ENCODE results near the gene CHAF1A.

CHAF1A gene

GRCh38 chr19:4442819-4443146, 40.3 kb downstream of the CHAF1A start:
- no peak for DNase-seq (ENCODE audit: low read depth)

DNA sequence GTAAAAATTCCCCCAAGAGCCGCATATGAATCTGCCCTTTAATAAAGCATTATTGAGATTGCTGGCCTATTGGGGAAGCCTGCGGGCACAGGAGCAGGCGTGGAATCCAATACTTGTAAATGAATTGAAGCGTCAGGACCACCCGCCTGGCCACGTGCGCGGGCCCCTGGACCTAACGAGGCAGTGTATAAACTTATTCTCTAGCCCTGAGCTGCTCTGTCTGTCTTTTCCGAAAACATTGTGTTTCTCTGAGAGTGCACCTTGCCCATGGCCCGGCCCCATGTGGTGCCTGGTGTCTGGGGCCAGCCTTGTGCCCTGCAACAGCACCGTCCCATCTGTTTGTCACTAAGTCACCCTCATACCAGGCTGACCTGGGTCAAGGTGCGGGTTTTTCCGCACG, 40.7 kb downstream of the CHAF1A start:
- DNase-seq (ENCODE audit: low read depth): no peak

GRCh38 chr19:4443966-4444764, 41.7 kb downstream of the CHAF1A start:
- no peak for DNase-seq (ENCODE audit: low read depth)

DNA sequence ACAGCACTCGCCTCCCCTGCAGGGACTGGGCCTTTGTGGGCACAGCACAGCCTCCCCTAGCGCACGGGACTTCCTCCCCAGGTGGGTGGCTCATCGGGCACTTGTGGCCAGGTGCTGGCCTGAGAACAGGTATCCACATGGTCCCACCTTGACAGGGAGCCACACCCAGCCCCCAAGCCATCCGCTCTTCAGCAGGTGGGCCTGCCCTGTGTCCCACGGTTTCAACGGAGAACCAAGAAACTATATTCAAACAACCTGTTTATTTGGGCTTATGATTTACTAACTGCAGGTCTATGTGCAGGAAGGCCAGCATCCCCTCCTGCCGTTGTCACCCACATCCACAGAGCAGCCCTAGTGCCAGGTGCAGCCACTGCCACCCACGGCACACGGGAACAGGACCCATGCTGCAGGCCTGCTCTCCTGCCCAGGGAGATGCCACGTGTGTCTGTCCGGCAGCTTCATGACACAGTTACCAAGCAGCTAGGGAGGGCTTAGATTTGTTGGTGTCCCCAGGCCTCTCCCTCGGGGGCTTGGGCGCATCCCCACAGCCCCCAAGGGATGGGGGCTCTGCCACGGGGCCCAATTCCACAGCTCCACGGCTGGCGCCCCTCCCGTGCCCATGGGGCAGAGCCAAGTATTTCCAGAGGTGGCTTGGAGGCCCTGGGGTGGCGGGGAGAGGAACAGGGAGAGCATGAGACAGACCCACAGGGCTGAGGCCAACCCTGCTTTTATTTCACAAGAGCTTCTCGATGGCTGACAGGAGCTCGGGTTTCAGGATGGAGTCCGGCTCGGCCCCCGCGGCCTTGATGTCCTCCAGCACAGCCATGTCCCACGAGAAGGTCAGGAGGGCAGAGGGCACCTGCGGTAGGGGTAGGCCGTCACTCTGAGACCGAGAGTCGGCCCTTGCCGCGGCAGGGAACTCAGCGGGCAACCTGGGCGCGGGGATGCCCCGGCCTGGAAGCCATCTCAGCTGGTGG, 42.6 kb downstream of the CHAF1A start:
- DNase-seq (ENCODE audit: low read depth): no peak

DNA sequence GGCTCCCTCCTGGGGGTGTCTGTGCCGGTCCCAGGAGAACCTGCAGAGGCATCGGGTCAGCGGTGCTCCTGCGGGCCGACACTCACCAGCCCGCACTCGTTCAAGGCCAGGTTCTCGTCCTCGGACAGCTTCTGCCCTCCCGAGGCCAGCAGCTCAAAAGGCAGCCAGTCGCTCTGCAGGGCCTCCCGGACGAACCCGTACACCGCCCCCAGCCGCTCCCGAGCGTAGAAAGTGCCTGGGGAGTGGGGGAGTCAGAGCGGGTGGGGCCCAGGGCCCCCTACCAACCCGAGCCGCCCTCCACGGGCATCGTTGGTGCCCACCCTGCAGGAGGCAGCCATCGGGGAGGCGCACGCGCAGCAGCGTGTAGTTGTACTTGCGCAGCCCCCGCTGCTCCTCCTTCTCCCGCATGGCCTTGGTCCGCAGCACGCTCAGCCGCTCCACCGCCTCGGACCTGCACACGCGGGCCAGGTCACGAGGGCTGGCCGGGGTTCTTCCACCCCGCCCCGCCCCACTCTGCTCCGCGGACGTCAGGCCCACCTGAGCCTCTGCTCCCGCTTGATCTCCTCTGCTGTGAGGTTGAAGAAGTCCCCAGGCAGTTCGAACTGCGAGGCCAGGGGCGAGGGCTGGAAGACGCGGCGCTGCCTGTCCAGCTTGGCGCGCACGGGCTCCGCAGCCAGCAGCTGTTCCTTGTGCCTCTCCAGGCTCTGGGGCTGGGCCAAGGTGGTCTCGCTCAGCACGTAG, 43.7 kb downstream of the CHAF1A start:
- no peak for DNase-seq (ENCODE audit: low read depth)

DNA sequence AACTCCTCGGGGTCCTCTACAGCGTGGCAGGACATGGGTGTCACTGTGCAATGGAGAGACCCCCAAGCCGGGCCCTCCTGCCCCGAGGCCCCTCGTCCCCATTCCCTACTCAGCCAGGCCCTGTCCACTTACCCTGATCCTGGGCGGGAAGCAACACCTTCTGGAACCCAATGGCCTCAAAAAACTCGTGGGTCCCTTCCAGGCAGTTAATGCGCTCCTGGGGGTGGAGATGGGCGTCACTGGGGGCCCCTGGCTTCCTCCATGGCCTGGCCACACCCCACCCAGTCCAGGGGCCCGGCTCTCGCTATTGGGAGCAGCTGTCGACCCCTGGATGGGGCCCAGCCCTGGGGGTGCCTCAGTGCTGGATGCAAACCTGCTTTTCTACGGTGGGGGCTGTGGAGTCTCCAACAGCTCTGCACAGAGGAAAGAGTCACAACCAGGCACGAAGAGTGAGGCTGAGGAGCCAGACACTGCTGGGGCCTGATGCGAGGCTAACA, 44.3 kb downstream of the CHAF1A start:
- no peak for DNase-seq (ENCODE audit: low read depth)

GRCh38 chr19:4447327-4448146, 45.1 kb downstream of the CHAF1A start:
- no peak for DNase-seq (ENCODE audit: low read depth)

GRCh38 chr19:4448147-4448985, 45.9 kb downstream of the CHAF1A start:
- DNase-seq (ENCODE audit: low read depth): no peak

- DNase-seq (ENCODE audit: low read depth): no peak
Measured at GRCh38 chr19:4449022-4449638, 46.7 kb downstream of the CHAF1A start.

DNA sequence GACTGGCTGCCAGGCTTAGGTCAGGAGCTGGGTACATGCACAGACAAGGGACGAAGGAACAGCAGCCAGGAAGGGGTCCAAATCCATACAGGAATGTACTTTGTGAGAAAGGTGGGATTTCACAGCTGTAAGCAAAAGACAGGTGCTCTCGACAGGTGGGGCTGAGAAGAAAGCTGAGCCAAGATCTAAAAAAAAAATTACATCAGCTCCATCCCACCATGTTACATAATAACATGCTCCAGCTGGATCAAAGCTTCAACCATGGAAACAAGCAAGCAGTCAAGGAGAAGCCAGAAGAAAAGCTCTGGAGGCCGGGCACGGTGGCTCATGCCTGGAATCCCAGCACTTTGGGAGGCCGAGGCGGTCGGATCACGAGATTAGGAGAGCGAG, 47.2 kb downstream of the CHAF1A start:
- no peak for DNase-seq (ENCODE audit: low read depth)

- no peak for DNase-seq (ENCODE audit: low read depth)
Measured at GRCh38 chr19:4452230-4452990, 50.0 kb downstream of the CHAF1A start.

DNA sequence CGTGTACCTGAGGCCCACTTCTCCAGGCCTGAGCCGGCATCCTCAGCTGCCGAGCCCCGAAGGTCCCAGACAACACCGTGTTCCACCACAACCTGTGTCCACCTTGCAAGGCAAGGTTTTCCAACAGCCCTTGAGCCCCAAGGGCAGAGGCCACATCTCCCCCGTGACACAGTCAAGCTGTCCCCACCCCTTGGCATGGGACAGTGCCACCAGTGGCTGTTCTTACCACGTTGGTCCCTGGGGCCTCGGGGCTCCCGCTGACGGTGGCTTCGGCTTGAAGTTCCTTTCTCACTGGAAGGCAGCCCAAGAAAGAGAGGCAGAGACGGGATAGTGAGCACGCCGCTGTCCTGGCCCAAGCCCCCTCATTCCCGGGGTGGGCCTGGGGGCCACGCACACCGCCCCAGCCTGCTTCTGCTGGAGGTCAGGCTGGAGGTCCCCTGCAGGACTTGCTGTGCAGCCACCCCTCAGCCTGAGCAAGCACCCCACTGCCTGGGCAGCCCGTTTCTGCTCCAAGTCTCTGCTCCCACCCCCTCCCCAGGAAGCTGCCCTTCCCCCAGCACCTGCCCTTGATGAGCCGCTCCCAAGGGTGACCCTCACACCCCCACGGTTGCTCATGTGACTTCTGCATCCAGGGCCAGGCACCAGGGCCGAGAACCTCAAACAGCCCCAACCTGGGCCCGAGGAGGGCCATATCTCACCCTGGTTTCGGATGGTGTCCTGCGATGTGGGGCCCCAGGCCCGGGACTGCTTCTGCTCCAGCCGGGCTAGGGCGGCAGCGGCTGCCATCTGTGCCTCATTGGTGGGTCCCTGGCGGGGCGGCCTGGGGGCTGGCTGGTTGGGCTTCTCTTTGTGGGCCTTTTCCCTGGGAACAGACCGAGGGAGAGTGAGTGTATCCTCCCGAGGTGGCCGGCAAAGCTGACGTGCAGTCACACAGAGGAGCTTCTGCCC, 51.1 kb downstream of the CHAF1A start:
- DNase-seq (ENCODE audit: low read depth): no peak

GRCh38 chr19:4454747-4455718, 52.6 kb downstream of the CHAF1A start:
- no peak for DNase-seq (ENCODE audit: low read depth)

- no peak for DNase-seq (ENCODE audit: low read depth)
Measured at GRCh38 chr19:4455719-4456475, 53.5 kb downstream of the CHAF1A start.

- DNase-seq (ENCODE audit: low read depth): no peak
Measured at GRCh38 chr19:4456476-4456842, 54.0 kb downstream of the CHAF1A start.

Measured in T-helper 22 cell (primary cell).